ENCODE results near the gene GPR119.
A peak's percentile ranks its signal among the peaks of the same experiment; 100 is the strongest.
"Not testable (repeated sequence)": the region's sequence is repeated elsewhere in the genome, so short reads cannot be mapped to it uniquely, and the experiment has no call there.

The GPR119 gene

GRCh38 chrX:130385520-130385919 is at the start of gene GPR119:
TSS of gene GPR119 (minus strand) at chrX:130385674. CDS start at chrX:130385447, 227 bp downstream.
- Histone ChIP-seq H3K4me3 (no peak within 1 kb of the TSS), H3K27ac (no peak within 1 kb of the TSS)

- not testable (repeated sequence) for H3K27ac ChIP-seq, H3K4me3 ChIP-seq
Measured at GRCh38 chrX:130429236-130429635, 43.8 kb upstream of the GPR119 start.

GRCh38 chrX:130426531-130426930 is 41.1 kb upstream of the GPR119 start:
- Histone ChIP-seq H3K4me3 (no peak overlapping the region), H3K27ac (no peak overlapping the region)

- Histone ChIP-seq H3K27ac (no peak overlapping the region), H3K4me3 (no peak overlapping the region)
Measured at GRCh38 chrX:130419263-130419662, 33.8 kb upstream of the GPR119 start.

GRCh38 chrX:130418740-130419139 is 33.3 kb upstream of the GPR119 start:
- Histone ChIP-seq H3K4me3 (no peak overlapping the region), H3K27ac (no peak overlapping the region)

- no peak overlapping the region for H3K4me3 ChIP-seq
- H3K27ac ChIP-seq: no peak overlapping the region
Measured at GRCh38 chrX:130418066-130418465, 32.6 kb upstream of the GPR119 start.

GRCh38 chrX:130416785-130417184 is 31.3 kb upstream of the GPR119 start:
- no peak overlapping the region for H3K27ac ChIP-seq
- no peak overlapping the region for H3K4me3 ChIP-seq

GRCh38 chrX:130415201-130415600 is 29.7 kb upstream of the GPR119 start:
- Histone ChIP-seq H3K4me3 (no peak overlapping the region), H3K27ac (no peak overlapping the region)

GRCh38 chrX:130414800-130415199 is 29.3 kb upstream of the GPR119 start:
- H3K4me3 ChIP-seq: no peak overlapping the region
- H3K27ac ChIP-seq: no peak overlapping the region

GRCh38 chrX:130413415-130413814 is 27.9 kb upstream of the GPR119 start:
- no peak overlapping the region for H3K4me3 ChIP-seq
- H3K27ac ChIP-seq: no peak overlapping the region

- peak overlapping the region in 19 of 21 experiments; percentile 55 to 85 (median 73) for H3K27ac ChIP-seq
- H3K4me3 ChIP-seq: peak overlapping the region; percentile 52 to 68 (median 59)
Measured at GRCh38 chrX:130402208-130402684, 16.8 kb upstream of the GPR119 start.

- peak within 1 kb of the TSS; percentile 52 to 68 (median 59) for H3K4me3 ChIP-seq
Measured at GRCh38 chrX:130401415-130402207, 16.1 kb upstream of the GPR119 start, which contains the start of gene RBMX2. TSS of gene RBMX2 (plus strand) at chrX:130401987. CDS start at chrX:130402033, 46 bp downstream.

GRCh38 chrX:130395341-130395740 is 9.9 kb upstream of the GPR119 start:
- H3K27ac ChIP-seq: no peak overlapping the region
- no peak overlapping the region for H3K4me3 ChIP-seq

More at GRCh38 chrX:130401415-130402207, 16.1 kb upstream of the GPR119 start, which contains the start of gene RBMX2:
- peak within 1 kb of the TSS in 20 of 21 experiments; percentile 18 to 85 (median 72) for H3K27ac ChIP-seq

GRCh38 chrX:130393451-130394074 is 8.1 kb upstream of the GPR119 start:
- Histone ChIP-seq H3K4me3 (no peak overlapping the region), H3K27ac (no peak overlapping the region)

- no peak overlapping the region for H3K4me3 ChIP-seq
- no peak overlapping the region for H3K27ac ChIP-seq
Measured at GRCh38 chrX:130386408-130386808, 934 bp upstream of the GPR119 start.

GRCh38 chrX:130378024-130378669 is 7.3 kb downstream of the GPR119 start:
- H3K4me3 ChIP-seq: no peak overlapping the region
- no peak overlapping the region for H3K27ac ChIP-seq

GRCh38 chrX:130376077-130376476 is 9.4 kb downstream of the GPR119 start:
- Histone ChIP-seq H3K27ac (no peak overlapping the region), H3K4me3 (no peak overlapping the region)

GRCh38 chrX:130352050-130352449 is 33.4 kb downstream of the GPR119 start:
- H3K27ac ChIP-seq, H3K4me3 ChIP-seq: not testable (repeated sequence)

GRCh38 chrX:130351567-130351966 is 33.9 kb downstream of the GPR119 start:
- no peak overlapping the region for H3K27ac ChIP-seq
- no peak overlapping the region for H3K4me3 ChIP-seq

GRCh38 chrX:130347321-130347720 is 38.2 kb downstream of the GPR119 start:
- no peak overlapping the region for H3K27ac ChIP-seq
- H3K4me3 ChIP-seq: no peak overlapping the region
